GM12864 (cell line): ENCODE measurements around the gene NATD1.
A peak's percentile ranks its signal among the peaks of the same experiment; 100 is the strongest.

Source experiments
- DNase-seq: peaks from one replicate; pipeline ENCODE4 v3.0.0-alpha.2; 2011; ENCODE audit warnings: low read depth
- H3K4me3 ChIP-seq: 2 replicates; pipeline ENCODE4 v1.5.1; 2011; ENCODE audit warnings: mild to moderate bottlenecking, low read depth, low read length, control low read depth
- CTCF ChIP-seq: IDR thresholded peaks from 2 replicates; pipeline ENCODE4 v1.5.1; 2011; ENCODE audit warnings: low read depth, mild to moderate bottlenecking, moderate library complexity, low read length, control low read depth, inconsistent platforms; ENCODE audit errors: missing control alignments

The NATD1 gene

GRCh38 chr17:21263376-21263775 is 10.2 kb upstream of the NATD1 start:
- TF ChIP-seq CTCF = no peak
- no peak overlapping the region for H3K4me3 ChIP-seq
- no peak for DNase-seq

- TF ChIP-seq CTCF = no peak
- DNase-seq = no peak
- H3K4me3 ChIP-seq = no peak overlapping the region
These were observed 9.2 kb upstream of the NATD1 start for GRCh38 chr17:21262259-21262993.

- no peak for TF ChIP-seq CTCF
- no peak overlapping the region for H3K4me3 ChIP-seq
- DNase-seq = no peak
These were observed 5.4 kb upstream of the NATD1 start for GRCh38 chr17:21258593-21258992.

- DNase-seq = no peak
- TF ChIP-seq CTCF = no peak
- peak overlapping the region; percentile 54 for H3K4me3 ChIP-seq
These were observed 634 bp upstream of the NATD1 start for GRCh38 chr17:21253646-21254441.

GRCh38 chr17:21252289-21252795 is 868 bp downstream of the NATD1 start:
- DNase-seq = no peak
- TF ChIP-seq CTCF = no peak
- peak overlapping the region; percentile 54; the same call in 1 of the 2 replicates for H3K4me3 ChIP-seq

GRCh38 chr17:21251337-21252010 is 1.7 kb downstream of the NATD1 start:
- no peak for DNase-seq

More at GRCh38 chr17:21251337-21252010, 1.7 kb downstream of the NATD1 start:
- no peak for TF ChIP-seq CTCF
- H3K4me3 ChIP-seq = no peak overlapping the region
